ELR (cell line): Measurements from ENCODE around the gene CAPN5.

Source experiments
- DNase-seq: peaks from one replicate; pipeline ENCODE4 v3.0.0-alpha.2; 2015; ENCODE audit warnings: low read depth

The CAPN5 gene

GRCh38 chr11:77173494-77173893 lies 106.7 kb downstream of the CAPN5 start:
- DNase-seq = no peak

GRCh38 chr11:77174559-77174958 lies 107.8 kb downstream of the CAPN5 start:
- no peak for DNase-seq

- DNase-seq = no peak
Measured at GRCh38 chr11:77175021-77175842, 108.5 kb downstream of the CAPN5 start.
